ENCODE measurements around the gene PPP1R14D.

PPP1R14D gene

GRCh38 chr15:40857601-40858341, 29.3 kb upstream of the PPP1R14D start:
- no peak for DNase-seq (ENCODE audit: extremely low read depth, low read depth)
- peak; percentile 100 for TF ChIP-seq CTCF (IDR thresholded peaks at IDR 0.05; ENCODE audit: low read depth, low read length)

- DNase-seq (ENCODE audit: extremely low read depth, low read depth) = no peak
- no peak for TF ChIP-seq CTCF (IDR thresholded peaks at IDR 0.05; ENCODE audit: low read depth, low read length)
Measured at GRCh38 chr15:40856746-40857145, 28.2 kb upstream of the PPP1R14D start.

GRCh38 chr15:40855706-40856234, 27.3 kb upstream of the PPP1R14D start:
- no peak for DNase-seq (ENCODE audit: extremely low read depth, low read depth)
- no peak for TF ChIP-seq CTCF (IDR thresholded peaks at IDR 0.05; ENCODE audit: low read depth, low read length)

GRCh38 chr15:40854161-40854560, 25.7 kb upstream of the PPP1R14D start:
- no peak for DNase-seq (ENCODE audit: extremely low read depth, low read depth)
- TF ChIP-seq CTCF (IDR thresholded peaks at IDR 0.05; ENCODE audit: low read depth, low read length) = no peak

GRCh38 chr15:40853241-40853890, 24.9 kb upstream of the PPP1R14D start:
- DNase-seq (ENCODE audit: extremely low read depth, low read depth) = no peak
- no peak for TF ChIP-seq CTCF (IDR thresholded peaks at IDR 0.05; ENCODE audit: low read depth, low read length)

- TF ChIP-seq CTCF (IDR thresholded peaks at IDR 0.05; ENCODE audit: low read depth, low read length) = no peak
Measured at GRCh38 chr15:40852529-40852928, 24.0 kb upstream of the PPP1R14D start.

GRCh38 chr15:40850576-40851112, 22.1 kb upstream of the PPP1R14D start:
- no peak for TF ChIP-seq CTCF (IDR thresholded peaks at IDR 0.05; ENCODE audit: low read depth, low read length)
- no peak for DNase-seq (ENCODE audit: extremely low read depth, low read depth)

More at GRCh38 chr15:40852529-40852928, 24.0 kb upstream of the PPP1R14D start:
- DNase-seq (ENCODE audit: extremely low read depth, low read depth) = no peak

Data from AG09319 (cell line).